HG03571 (cell line): ENCODE measurements around the gene SLC26A1.

Experiments
- ATAC-seq: cut with Tn5 transposase; IDR thresholded peaks from one replicate; pipeline ENCODE4 v1.9.1; 2021; ENCODE audit not compliant: unreplicated experiment

SLC26A1 gene

DNA sequence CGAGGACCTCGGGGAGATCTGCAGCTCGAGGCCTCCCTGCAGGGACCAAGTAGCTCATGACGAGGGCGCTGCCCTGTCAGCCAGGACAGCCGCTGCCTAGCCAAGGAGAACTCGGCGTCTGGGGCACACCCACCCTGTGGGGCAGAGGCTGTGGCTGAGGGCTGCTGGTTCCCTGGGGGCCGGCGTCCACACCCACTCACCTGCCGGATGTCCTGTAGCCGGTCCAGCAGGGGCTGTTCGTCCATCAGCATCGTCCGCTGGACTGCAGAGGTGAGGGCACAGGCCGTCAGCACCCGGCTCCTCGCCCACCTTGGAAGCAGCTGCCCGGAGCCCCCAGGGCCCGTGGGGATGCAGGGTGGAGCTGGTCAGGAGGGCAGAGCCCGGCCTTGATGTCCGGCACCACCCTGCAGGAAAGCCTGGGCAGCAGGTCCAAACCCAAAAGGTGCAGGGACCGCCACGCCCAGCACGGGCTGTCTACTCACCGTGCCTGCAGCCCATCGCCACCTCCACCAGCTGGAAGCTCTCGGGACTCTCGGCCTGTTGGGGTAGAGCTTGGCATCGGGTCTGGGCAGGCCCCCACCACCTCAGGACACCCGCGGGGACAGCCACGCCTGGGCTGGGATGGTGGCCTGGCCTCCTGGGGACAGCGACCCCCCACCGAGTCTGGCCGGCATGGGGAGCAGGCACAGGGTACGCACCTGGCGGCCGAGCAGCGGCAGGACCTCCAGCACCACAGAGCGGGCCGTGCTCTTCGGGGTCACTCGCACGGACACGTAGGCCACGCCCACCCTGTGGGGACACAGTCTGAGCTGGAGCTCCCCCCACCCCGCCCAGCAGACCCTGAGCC lies 26.7 kb downstream of the SLC26A1 start:
- ATAC-seq = no peak

DNA sequence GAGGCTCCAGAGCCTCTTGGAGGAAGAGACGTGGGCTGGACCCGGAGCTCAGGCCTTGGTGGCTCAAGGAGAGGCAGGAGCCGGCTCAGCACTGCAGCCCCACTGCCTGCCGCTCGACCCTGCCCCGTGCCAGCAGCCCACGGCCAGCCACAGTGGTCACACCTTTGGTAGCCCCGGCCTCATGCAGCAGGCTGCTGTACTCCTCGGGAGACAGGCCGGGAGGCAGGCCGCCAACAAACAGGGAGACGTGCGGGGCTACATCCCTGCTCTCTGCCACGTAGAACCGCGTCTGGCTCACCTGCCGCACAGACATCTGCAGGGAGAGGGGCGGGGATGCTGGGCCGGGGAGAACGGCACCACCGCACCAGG lies 27.5 kb downstream of the SLC26A1 start:
- ATAC-seq = no peak

DNA sequence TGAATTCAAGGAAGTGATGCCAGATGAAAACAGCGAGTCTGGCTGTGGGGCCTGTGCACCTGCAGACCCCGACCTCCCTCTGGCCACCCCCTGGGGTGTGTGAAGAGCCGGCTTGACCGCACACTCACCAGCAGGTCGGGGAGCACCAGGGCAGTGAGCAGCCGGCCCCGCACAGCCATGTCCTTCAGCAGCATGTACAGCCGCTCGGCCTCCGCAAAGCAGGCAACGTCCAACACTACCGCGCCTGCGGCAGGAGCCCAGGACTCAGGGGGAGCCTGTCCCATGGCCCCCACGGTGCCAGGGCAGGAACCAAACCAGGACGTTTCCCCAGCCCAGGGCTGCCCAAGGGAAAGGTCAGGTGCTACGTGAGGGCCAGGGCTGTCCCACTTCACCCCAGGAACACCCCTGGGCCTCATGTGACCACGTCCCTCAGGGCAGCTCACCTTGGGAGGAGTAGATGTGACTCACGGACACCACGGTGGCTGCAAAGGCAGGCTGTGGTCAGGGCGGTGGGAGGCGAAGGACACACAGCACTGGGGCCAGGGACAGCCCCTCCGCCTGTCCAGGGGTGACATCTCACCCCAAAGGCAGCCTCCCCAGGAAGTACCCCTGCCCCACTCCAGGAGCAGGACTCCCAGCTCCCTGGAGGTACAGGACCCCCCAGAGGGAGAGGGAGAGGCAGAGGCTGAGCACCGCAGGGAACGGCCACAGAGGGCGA lies 28.0 kb downstream of the SLC26A1 start:
- ATAC-seq = no peak

DNA sequence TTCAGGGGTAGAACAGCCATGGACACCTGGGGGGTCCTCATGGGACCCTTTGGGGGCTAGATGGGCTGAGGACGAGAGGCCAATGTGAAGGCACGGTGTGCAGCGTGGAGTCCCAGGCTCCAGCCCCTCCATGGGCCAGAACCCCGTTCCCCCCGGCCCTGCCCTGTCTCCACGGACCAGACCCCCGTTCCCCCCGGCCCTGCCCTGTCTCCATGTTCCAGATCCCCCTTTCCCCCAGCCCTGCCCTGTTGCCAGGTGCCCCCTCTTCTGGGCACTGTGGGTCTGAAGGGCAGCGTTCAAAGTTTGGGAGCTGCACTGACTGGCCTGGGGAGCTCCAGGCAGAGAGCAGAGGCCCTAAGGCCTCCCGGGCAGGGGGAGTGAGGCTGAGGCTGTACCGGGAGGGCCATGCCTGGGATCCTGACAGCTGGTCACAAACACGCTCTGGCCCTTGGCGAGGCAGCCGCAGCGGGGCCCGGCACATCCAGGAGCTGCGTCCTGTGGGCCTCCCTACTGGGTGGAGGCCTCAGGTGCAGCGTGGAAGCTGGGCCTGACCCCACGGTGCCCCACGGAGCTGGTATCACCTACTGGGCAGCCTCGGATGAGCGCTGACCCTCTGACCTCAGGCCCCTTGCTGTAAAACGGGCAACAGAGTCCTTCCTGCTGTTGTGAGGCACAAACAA lies 28.7 kb downstream of the SLC26A1 start:
- no peak for ATAC-seq

DNA sequence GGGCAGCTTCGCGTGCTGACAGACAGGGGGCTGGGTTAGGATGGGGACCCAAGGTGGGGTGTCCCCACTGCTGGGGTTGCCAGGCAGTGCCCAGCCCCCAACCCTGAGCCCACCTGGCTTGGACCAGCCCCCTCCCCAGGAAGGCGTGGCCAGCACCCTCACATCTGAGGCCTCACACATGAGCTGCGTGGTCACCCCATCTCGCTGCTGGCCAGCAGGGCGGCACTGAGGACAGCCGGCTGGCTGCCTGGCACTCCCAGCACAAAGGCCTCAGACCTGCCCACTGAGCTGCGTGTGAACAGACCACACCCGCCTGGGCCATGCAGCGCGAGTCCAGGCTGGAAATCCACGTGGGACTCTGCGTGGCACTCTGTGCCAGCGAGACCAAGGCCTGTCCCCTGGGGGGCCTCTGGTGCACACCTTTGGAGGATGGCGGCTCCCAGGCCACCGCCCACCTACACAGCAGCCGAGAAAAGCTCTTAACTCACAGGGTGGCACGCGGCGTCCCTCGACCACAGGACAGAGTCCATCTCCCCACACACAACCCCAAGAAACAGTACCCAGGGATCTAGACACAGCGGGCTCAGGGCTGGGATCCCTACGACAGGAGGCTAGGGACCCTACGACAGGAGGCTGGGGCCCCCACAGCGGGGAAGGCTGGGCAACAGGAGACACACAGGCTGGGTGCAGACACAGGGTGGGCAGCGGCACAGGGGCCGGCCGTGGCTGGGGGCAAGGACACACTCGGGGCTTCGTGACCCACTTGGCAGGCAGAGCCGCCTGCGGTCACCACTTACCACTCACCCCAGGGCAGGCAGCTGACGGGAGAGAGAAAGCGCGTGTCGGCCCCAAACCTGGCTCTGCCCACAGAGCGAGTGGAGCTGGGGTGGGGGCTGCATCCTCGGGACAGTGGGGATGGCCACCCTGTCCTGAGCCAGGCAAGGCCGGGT lies 29.7 kb downstream of the SLC26A1 start:
- ATAC-seq = no peak

DNA sequence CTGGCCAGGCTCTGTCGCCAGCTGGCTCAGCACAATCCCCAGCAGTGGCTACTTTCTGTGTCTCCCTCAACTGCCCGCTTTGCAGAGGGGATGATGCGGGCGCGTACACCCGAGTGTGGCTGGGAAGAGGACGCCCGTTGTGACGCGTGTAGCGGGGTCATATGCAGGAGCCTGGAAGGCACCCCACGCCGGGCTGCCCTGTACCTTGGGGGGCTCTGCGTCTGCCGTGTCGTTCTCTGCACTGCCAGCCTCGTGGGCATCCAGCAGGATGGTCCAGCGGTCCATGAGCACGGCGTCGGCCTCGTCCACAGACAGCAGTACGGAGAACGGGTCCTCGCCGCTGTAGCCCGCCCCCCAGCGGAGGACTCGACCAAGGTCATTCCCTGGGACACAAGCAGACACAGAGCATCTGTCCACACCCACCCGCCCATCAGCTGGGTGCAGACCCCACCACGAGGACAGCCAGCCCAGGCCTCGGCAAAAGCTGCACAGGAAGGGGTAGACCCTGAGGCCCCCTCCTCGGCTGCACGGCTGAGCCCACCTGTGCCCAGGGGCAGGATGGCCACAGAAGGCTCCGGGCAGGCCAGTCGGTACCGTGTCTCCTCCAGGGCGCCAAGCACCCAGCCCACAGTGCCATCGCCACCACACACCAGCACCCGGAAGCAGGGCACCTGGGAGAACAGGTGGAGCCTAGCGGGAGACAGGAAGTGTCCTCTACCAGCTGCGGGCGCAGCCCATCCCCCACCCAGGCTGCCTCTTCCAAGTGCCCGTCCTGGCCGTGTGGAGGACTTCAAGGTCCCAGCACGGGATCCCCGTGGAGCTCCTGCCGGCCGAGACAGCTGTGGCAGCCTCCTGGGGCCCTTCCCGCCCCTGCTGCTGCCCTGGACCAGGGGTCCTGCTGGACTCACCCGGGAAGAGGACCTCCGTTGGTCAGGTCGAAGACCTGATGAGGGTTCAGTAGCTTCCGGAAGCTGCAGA lies 30.7 kb downstream of the SLC26A1 start:
- ATAC-seq = no peak

DNA sequence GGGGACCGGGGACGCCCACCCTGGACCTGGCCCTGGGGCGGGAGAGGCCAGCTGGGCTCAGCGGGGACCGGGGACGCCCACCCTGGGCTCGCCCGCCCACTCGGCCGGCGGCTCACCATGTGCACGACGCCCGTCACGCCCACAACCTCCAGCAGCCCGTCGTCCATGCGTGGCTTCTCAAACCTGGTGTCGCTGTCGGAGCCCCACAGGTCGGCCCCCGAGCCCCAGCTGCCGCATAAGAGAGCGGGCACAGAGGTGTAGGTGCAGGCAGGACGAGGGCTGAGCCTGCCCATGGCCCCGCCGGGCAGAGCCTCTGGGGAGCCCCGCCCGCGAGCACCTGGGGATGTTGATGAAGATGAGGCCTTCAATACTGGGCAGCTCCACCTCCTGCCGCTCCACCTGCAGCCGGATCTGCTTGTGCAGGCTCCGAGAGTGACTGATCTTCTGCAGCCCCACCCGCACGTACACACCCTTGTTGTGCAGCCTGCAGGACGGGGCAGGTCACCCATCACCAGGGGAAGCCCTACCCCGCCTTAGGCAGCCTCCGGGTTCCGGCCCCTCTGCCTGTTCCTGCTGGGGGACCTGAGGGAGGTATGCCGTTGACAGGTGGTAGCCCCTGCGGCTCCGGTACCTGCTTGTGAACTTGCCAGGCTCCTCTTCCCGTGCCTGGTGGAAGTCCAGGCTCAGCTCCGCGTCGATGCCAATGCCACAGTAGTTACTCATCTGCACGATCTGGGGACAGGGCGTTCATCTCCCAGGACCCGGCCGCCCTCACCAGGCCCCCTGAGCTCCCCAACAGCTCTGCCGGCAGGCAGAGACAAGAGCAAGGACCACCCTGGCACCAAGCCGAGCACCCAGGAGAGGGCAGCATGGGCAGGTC lies 31.6 kb downstream of the SLC26A1 start:
- ATAC-seq = no peak

DNA sequence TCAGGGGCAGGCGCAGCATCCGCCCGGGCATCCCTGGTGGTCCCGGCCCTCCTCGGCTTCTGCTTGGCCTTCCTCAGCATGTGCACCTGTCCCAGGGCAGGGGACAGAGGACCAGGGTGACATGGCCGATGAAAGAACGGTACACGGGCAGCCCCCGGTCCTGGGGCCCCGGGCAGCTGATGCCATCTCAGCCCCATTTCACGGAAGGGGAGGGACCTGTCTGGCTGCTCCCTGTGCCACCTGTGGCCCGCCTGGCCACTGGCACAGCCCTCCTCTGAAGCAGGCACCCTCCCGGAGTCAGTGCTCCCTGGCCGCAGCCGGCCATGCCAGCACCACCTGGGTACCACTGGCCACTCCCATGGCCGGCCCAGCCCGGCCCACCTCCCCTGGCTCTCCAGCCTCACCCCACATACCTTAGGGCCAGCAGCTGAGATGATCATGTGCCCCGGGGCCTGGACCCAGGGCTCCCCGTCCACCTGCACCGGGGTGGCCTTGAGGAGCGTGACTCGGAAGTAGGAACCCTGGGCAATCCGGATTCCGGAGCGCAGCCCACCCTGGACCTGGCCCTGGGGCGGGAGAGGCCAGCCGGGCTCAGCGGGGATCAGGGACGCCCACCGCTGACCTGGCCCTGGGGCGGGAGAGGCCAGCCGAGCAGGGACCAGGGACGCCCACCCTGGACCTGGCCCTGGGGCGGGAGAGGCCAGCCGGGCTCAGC lies 32.4 kb downstream of the SLC26A1 start:
- ATAC-seq = no peak

DNA sequence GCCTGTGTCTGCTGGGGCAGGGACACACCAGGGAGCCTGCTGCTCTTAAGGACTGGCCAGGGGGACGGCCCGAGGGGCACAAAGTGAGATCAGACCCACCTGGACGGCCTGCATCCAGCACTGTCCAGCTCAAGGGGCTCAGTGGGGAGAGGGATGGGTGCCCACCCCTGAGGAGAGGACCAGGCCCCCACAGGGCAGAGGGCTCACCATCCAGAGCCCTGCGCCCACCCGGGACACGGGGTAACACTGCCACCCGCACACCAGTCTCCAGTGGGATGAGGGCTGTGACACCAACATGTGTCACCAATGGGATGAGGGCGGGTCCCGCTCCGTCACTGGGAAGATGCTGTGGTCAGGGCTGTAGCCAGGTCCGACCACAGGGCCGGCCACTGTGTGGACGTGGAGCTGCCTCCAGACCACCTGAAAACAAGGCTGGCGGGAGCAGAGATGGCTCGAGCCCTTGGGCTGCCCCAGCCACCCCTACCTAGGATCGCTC lies 33.0 kb downstream of the SLC26A1 start:
- ATAC-seq = no peak

DNA sequence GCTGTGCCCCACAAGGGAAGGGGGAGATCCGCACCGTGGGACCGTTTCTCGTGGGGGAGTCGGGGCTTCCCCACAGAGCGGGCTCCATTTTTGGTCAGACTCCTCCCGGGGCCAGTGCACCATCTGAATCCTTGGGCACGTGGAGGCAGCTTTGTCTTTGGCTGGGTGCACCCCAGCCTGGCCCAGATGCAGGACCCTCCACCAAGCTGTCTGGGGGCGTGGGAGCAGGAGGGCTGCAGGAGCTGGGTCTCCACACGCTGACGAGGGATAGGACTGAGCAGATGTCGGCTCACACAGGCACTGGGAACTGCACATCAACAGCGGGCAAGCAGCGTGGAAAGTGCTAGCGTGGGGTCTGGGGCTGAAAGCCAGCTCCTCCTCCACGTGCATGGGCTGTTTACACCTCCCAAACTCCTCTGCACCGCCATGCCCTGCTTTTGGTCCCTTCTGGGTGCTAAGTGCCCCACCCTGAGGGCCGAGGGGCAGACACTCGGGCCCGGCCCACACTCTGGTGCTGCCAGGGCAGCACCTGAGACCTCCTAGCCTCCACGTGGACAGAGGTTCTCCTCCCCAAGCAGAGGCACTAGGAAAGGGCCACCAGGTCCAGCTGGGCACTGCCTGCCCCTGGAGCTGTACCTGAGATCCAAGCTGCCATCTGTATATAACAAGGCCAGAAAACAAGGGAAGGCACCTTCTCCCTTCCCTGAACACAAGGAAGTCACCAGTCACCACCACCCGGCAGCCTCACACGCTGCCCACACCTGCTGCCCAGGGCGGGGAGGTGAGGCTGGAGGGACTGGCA lies 33.7 kb downstream of the SLC26A1 start:
- no peak for ATAC-seq

DNA sequence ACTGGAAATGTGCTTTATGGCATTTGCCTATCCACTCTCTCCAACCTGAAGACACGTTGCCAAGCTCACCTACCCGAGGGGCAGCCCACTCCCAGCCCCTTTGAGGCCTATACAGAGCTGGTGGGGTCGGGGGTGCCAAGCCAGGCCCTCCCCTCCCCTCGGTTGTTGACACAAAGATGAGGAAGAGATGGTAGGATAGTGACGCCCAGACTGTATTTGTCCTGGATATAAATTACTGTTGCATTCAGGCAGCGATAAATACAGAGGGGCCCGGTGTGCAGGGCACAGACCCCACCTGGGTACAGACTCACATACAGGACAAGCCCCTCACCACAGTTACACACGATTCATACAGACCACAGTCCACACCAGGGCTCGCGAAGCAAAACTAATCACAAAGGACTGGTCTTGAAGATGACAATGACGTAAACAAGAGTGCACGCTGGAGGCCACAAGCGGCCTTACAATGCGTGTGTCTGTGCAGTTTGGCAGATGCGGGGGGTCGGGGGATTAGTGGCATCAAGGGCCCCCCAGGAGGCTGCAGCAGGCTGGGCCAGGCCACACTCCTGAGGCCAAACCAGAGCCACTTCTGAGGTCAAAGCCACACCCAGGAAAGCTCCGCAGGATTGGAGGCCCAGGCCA lies 34.4 kb downstream of the SLC26A1 start:
- ATAC-seq = no peak

DNA sequence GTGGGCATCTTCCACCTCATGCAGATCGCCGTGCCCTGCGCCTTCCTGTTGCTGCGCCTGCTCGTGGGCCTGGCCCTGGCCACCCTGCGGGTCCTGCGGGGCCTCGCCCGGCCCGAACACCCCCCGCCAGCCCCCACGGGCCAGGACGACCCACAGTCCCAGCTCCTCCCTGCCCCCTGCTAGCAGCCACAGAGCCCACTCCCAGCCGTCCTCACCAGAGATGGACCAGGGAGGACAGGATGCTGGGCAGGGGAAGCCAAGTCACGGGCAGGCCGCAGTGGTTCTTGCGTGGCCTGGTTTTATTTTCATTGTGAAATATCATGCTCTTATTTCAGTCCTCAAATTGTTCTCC lies 34.9 kb downstream of the SLC26A1 start:
- no peak for ATAC-seq

DNA sequence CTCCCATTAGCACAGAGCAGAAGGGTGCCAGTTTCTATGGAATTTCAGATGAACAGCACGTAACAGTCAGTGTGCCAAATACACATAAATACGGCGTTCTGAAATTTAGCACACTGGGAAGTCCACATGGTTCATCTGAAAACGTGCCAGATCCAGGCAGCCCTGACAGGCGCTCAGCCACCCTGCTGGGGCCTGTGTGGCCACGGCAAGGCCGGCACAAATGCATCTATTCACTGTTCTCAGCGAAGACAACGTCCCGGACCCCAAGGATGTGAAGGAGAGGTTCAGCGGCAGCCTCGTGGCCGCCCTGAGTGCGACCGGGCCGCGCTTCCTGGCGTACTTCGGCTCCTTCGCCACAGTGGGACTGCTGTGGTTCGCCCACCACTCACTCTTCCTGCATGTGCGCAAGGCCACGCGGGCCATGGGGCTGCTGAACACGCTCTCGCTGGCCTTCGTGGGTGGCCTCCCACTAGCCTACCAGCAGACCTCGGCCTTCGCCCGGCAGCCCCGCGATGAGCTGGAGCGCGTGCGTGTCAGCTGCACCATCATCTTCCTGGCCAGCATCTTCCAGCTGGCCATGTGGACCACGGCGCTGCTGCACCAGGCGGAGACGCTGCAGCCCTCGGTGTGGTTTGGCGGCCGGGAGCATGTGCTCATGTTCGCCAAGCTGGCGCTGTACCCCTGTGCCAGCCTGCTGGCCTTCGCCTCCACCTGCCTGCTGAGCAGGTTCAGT lies 35.5 kb downstream of the SLC26A1 start:
- no peak for ATAC-seq

DNA sequence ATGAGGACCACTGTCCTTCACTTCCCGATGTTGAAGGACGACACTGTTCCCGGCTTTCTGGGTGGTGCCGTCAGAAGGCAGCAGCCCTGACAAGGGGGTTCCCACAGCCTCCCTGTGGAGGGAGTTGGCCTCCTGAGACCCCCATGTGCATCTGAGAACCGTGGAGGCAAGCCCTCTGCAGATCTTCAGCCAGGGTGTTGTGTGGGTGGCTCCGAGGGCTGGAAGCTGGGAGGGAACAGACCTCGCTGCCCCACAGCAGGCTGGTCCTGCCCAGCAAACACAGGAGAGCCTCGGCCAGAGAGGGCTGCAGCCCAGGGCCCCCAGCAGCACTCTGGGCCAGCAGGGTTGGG lies 36.0 kb downstream of the SLC26A1 start:
- ATAC-seq = no peak

DNA sequence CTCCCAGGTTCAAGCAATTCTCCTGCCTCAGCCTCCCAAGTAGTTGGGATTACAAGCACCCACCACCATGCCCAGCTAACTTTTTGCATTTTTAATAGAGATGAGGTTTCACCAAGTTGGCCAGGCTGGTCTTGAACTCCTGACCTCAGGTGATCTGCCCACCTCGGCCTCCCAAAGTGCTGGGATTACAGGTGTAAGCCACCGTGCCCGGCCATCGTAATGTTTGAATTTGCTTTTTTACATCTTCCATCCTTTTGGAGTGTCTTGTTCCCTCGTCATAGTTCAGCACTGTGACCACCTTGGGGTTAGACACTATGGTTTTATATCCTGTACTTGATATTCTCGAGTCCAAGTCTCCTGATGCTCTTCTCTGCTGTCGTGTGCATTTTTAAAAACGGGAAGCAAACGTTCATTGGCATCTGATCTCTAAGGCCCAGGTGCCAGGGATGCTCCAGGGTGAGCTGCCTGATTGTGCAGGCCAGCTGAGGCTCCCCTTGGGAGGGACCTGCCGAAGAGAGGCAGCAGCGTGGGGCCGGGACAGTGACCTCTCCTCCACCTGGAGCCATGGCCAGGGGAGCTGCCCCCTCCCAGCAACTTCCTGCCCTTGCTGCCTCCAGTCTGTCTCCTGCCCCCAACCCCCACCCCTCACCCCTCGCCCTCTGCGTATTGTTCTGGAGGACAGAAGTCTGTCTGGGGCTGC lies 36.5 kb downstream of the SLC26A1 start:
- ATAC-seq = no peak
